ENCODE measurements around the gene SLC49A3. TPM values are rescaled to one million over a fixed set of nuclear protein-coding genes. Genes with fewer than 3 reads are reported as not detected.

The SLC49A3 gene
- polyA plus RNA-seq, 1 donor from 2014 or later, result not detected

DNA sequence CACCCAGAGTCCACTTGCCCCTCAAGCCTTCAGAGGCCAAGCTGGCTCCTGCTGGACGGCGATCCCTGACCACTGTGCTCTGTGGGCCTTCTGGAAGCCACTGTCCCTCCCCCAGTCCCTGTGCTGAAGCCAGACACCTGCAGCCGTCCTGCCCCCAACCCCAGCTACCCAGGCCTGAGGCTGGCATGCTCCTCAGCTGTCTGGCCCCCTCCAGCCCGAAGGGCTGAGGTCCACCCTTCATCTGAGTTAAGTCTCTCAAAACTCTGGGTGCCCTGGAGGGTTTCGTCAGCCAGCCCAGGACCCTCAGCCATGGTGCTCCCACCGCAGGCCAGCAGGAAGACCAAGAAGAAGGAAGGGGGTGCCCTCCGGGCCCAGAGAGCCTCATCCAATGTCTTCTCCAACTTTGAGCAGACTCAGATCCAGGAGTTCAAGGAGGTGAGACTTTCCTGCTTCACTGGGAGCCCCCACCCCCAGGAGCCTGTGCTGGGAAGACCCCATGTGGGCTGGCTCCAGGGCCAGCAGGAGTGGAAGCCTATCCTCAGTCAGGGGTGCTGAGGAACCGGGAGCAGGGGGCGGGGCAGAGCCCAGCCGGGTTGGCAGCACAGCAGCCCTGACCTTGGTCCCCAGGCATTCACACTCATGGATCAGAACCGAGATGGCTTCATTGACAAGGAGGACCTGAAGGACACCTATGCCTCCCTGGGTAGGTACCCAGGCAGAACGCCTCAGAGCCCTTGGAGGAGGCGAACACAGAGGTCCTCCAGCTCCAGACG is 10.4 kb downstream of the SLC49A3 start:
- no peak overlapping the region for H3K9ac ChIP-seq (ENCODE audit: low read length)
- H3K36me3 ChIP-seq (ENCODE audit: insufficient read depth, low read length), result no peaks in the 10 kb centered on the region
- no peak overlapping the region for H3K4me2 ChIP-seq (ENCODE audit: low read length)
- no peak overlapping the region for H3K27ac ChIP-seq (ENCODE audit: low read length)
- H3K9me3 ChIP-seq (ENCODE audit: low read length), result no peaks in the 10 kb centered on the region
- no peaks in the 10 kb centered on the region for H4K20me1 ChIP-seq (ENCODE audit: insufficient read depth)
- no peaks in the 10 kb centered on the region for H3F3A ChIP-seq (ENCODE audit: insufficient read depth, low read length, poor library complexity, severe bottlenecking)
- no peak overlapping the region for H2AFZ ChIP-seq (ENCODE audit: low read depth, low read length)
- TF ChIP-seq TAF1 (IDR thresholded peaks at IDR 0.05; ENCODE audit: low read depth) (no peak), POLR2AphosphoS5 (IDR thresholded peaks at IDR 0.05) (no peak), EZH2 (IDR thresholded peaks at IDR 0.05; ENCODE audit: borderline replicate concordance, insufficient read depth, low read length, poor library complexity, severe bottlenecking) (no peak), SMC3 (conservative IDR thresholded peaks at IDR 0.05; ENCODE audit: poor library complexity) (no peak), REST (IDR thresholded peaks at IDR 0.05; ENCODE audit: borderline replicate concordance) (no peak), EP300 (conservative IDR thresholded peaks at IDR 0.05; ENCODE audit: poor library complexity, severe bottlenecking) (no peak)
- no peaks in the 10 kb centered on the region for H3K27me3 ChIP-seq (ENCODE audit: insufficient read depth, low read depth, low read length)
- H3K79me2 ChIP-seq (replicated peaks; ENCODE audit: insufficient read depth, low read length), result peaks cover 5% of the 10 kb centered on the region
- H3K4me3 ChIP-seq (ENCODE audit: low read length), result no peak overlapping the region
- no peaks in the 10 kb centered on the region for H3K9me2 ChIP-seq (ENCODE audit: insufficient read depth, low read length)

DNA sequence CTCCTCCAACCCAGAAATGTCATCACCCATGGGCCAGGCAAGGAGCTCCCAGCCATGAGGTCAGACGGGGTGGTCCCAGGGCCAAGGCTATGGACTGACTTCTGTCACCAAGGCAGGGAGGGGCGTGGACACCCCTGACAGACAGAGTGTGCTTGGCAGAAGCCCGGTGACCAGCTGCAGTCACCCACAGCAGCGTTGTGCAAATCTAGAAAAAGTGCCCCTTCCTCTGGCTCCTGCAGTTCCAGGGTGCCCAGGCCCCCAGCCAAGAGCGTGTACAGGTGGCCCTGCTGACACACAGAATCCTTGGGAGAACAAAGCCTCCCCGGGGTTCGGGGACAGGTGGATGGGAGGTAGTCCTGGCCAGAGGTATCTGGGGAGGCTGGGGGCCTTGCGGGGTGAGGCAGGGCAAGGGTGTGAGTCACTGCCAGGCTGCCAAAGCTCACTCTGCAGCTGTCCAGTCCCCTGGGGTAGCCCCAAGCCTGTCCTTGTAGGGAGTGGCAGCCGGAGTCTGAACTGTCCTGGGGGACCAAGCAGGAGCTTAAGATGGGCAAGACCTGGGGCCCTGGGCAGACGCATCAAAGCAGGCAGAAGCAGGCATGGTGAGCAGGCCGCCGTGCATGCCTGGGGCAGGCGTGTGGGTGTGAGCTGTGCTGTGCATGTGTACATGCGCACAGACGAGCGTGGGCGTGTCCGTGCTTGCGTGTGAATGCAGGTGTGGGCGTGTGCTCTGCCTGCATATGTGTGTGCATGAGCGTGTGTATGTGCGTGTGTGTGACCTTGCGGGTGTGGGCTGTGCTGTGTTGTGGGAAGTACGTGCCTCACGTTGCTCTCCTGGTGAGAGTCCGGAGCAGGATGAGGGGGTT is 11.3 kb downstream of the SLC49A3 start:
- H3K27ac ChIP-seq (ENCODE audit: low read length), result no peak overlapping the region
- H3K9me3 ChIP-seq (ENCODE audit: low read length), result no peaks in the 10 kb centered on the region
- no peak overlapping the region for H2AFZ ChIP-seq (ENCODE audit: low read depth, low read length)
- no peaks in the 10 kb centered on the region for H3K27me3 ChIP-seq (ENCODE audit: insufficient read depth, low read depth, low read length)
- no peak for TF ChIP-seq TAF1 (IDR thresholded peaks at IDR 0.05; ENCODE audit: low read depth)
- TF ChIP-seq RAD21 (conservative IDR thresholded peaks at IDR 0.05), result no peak
- no peak for TF ChIP-seq SMC3 (conservative IDR thresholded peaks at IDR 0.05; ENCODE audit: poor library complexity)
- TF ChIP-seq, protein P1, sequence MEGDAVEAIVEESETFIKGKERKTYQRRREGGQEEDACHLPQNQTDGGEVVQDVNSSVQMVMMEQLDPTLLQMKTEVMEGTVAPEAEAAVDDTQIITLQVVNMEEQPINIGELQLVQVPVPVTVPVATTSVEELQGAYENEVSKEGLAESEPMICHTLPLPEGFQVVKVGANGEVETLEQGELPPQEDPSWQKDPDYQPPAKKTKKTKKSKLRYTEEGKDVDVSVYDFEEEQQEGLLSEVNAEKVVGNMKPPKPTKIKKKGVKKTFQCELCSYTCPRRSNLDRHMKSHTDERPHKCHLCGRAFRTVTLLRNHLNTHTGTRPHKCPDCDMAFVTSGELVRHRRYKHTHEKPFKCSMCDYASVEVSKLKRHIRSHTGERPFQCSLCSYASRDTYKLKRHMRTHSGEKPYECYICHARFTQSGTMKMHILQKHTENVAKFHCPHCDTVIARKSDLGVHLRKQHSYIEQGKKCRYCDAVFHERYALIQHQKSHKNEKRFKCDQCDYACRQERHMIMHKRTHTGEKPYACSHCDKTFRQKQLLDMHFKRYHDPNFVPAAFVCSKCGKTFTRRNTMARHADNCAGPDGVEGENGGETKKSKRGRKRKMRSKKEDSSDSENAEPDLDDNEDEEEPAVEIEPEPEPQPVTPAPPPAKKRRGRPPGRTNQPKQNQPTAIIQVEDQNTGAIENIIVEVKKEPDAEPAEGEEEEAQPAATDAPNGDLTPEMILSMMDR (IDR thresholded peaks at IDR 0.05; ENCODE audit: poor library complexity, severe bottlenecking), result no peak
- TF ChIP-seq EP300 (conservative IDR thresholded peaks at IDR 0.05; ENCODE audit: poor library complexity, severe bottlenecking), result no peak
- no peak for TF ChIP-seq REST (IDR thresholded peaks at IDR 0.05; ENCODE audit: borderline replicate concordance)
- no peak for TF ChIP-seq MXI1 (conservative IDR thresholded peaks at IDR 0.05; ENCODE audit: poor library complexity, severe bottlenecking)
- no peak for TF ChIP-seq POLR2AphosphoS5 (IDR thresholded peaks at IDR 0.05)
- no peak for TF ChIP-seq EZH2 (IDR thresholded peaks at IDR 0.05; ENCODE audit: borderline replicate concordance, insufficient read depth, low read length, poor library complexity, severe bottlenecking)
- H3F3A ChIP-seq (ENCODE audit: insufficient read depth, low read length, poor library complexity, severe bottlenecking), result no peaks in the 10 kb centered on the region
- H3K4me3 ChIP-seq (ENCODE audit: low read length), result no peak overlapping the region
- H3K4me2 ChIP-seq (ENCODE audit: low read length), result no peak overlapping the region
- no peaks in the 10 kb centered on the region for H4K20me1 ChIP-seq (ENCODE audit: insufficient read depth)
- no peak overlapping the region for H3K9ac ChIP-seq (ENCODE audit: low read length)
- peaks cover 11% of the 10 kb centered on the region for H3K79me2 ChIP-seq (replicated peaks; ENCODE audit: insufficient read depth, low read length)
- no peaks in the 10 kb centered on the region for H3K9me2 ChIP-seq (ENCODE audit: insufficient read depth, low read length)
- H3K36me3 ChIP-seq (ENCODE audit: insufficient read depth, low read length), result no peaks in the 10 kb centered on the region

Measured in neural cell (in vitro differentiated cells).